Measurements from ENCODE around the gene CDH8.

Gene CDH8

DNA sequence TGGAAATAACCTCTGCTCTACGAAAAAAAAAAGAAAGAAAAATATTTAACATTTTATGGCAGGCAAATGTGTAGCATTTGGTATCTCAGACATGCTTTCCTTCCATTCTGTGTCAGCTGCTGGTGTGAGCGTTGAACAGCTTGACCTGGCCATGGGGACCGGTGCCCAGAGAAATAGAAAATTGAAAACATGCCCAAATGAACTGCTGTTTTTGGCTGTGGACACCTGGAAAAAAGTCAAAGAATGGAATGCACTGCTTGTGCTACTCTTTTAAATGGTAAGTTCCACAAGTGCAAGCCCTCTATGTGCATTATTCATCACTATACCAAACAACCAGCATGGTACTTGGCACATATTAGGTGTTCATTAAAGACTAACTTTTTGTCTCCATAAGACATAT, 127.2 kb downstream of the CDH8 start:
- no peak for DNase-seq (ENCODE audit: extremely low read depth, low read depth)
- no peak for TF ChIP-seq CTCF (IDR thresholded peaks at IDR 0.05; ENCODE audit: low read depth, low read length, missing control alignments)

DNA sequence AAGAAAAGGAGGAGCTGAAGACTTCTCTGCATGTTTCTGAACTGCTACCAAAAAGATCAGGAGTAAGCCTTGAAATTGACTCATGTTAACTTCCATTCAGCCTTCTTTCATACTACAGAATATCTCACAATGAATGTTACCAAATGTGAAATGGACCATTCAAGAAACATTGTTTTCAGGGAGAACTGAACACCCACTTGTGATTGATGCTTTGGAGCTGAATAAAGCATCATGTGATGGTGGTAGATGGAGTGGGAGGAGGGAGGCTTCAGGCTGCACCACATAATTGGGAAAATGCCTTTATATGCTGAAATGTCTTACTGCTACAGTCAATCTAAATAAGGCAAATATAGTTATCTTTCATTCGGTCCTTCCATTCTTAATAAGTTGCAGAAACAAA, 127.8 kb downstream of the CDH8 start:
- no peak for TF ChIP-seq CTCF (IDR thresholded peaks at IDR 0.05; ENCODE audit: low read depth, low read length, missing control alignments)
- H3K4me3 ChIP-seq (replicated peaks; ENCODE audit: low read depth, low read length), result no peak overlapping the region
- DNase-seq (ENCODE audit: extremely low read depth, low read depth), result no peak

More for the DNA sequence above, 127.2 kb downstream of the CDH8 start:
- H3K4me3 ChIP-seq (replicated peaks; ENCODE audit: low read depth, low read length), result no peak overlapping the region

DNA sequence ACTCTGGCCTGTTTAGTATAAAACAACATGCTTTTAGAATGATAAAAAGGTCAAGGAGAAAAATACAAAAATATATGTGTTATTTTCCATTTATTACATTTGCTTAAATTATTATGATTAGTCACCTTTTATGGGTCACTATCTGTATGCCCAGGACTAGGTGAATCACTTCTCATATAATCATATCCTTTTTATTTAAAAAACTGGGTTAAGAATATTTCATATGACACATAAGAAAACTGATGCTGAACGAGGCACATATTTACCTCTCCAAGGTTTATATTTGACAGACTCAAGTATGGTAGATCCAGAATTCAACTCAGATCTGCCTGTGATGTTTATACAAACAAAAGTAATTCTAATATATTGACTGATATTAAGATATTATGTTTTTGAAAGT, 134.5 kb downstream of the CDH8 start:
- no peak for TF ChIP-seq CTCF (IDR thresholded peaks at IDR 0.05; ENCODE audit: low read depth, low read length, missing control alignments)
- H3K4me3 ChIP-seq (replicated peaks; ENCODE audit: low read depth, low read length), result no peak overlapping the region
- DNase-seq (ENCODE audit: extremely low read depth, low read depth), result no peak

GRCh38 chr16:61900482-61900881, 135.8 kb downstream of the CDH8 start:
- no peak overlapping the region for H3K4me3 ChIP-seq (replicated peaks; ENCODE audit: low read depth, low read length)
- no peak for DNase-seq (ENCODE audit: extremely low read depth, low read depth)
- no peak for TF ChIP-seq CTCF (IDR thresholded peaks at IDR 0.05; ENCODE audit: low read depth, low read length, missing control alignments)

DNA sequence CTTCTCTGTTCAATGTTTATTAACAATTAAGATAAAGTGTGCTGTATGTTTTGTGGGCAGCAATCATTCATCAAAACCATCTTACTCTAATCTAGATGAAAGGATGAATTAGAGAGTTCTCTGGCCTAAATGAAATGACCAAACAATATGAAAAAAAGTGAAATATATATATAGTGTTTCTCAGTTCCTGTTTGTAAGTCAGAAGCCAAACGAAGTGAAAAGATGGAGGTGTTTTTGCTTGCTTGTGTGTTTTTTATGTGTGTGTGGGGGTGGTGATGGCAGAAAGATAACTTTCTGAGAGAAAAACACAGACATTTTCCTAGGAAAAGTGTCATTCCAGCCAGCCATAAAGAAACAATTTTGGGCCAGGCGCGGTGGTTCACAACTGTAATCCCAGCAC, 138.6 kb downstream of the CDH8 start:
- H3K4me3 ChIP-seq (replicated peaks; ENCODE audit: low read depth, low read length), result no peak overlapping the region
- DNase-seq (ENCODE audit: extremely low read depth, low read depth), result no peak
- TF ChIP-seq CTCF (IDR thresholded peaks at IDR 0.05; ENCODE audit: low read depth, low read length, missing control alignments), result no peak

DNA sequence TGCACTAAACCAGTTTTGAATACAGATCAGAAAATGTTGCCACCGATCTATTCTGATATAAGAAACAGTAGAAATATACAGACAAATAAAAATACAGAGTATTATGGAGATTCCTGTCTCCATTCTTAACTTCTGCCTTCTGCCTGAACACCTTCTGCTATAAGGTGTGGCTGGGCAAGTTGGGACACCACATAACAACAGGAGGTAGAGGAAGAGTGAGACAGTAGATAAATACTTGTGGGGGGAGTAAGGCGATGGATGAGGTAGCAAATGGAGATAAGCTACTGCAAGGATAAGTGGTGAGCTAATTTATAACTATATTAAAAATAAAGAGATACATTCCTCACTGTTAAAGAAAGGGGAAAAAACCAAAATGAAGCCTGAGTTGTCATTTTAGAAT, 143.7 kb downstream of the CDH8 start:
- no peak overlapping the region for H3K4me3 ChIP-seq (replicated peaks; ENCODE audit: low read depth, low read length)
- DNase-seq (ENCODE audit: extremely low read depth, low read depth), result no peak
- no peak for TF ChIP-seq CTCF (IDR thresholded peaks at IDR 0.05; ENCODE audit: low read depth, low read length, missing control alignments)

DNA sequence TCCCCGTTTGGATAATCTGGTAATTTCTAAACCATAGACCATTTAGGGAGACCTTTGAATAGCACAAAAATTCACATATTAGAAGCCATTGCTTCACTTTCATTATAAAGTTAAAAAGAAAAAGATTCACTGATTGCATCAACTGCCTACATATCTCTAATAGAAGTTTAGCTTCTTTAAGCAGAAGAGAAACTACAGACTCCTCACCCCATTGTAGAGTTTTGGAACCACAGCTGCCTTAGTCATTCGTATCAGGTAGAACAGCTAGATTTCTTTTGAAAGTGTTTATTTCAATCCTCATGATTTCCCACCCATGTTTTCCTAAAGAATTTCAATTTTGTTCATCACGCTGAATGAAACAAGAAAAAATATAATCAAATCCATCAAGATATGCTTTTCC, 144.8 kb downstream of the CDH8 start:
- DNase-seq (ENCODE audit: extremely low read depth, low read depth), result no peak
- H3K4me3 ChIP-seq (replicated peaks; ENCODE audit: low read depth, low read length), result no peak overlapping the region
- no peak for TF ChIP-seq CTCF (IDR thresholded peaks at IDR 0.05; ENCODE audit: low read depth, low read length, missing control alignments)

All from HFF-Myc (cell line).